CD4-positive, alpha-beta T cell treated with Interleukin-4 for 1 hour (primary cell): ENCODE measurements around the gene BTLA.
"Not testable (repeated sequence)": the region's sequence is repeated elsewhere in the genome, so short reads cannot be mapped to it uniquely, and the experiment has no call there.

Experiments used
- DNase-seq, 2 donors: peaks; one replicate each; pipeline ENCODE4 v3.0.0-alpha.2; 2020 to 2022

The BTLA gene

GRCh38 chr3:112437146-112438022, 61.9 kb downstream of the BTLA start:
- DNase-seq, result peak in 1 of 2 donors; percentile 62

- no peak for DNase-seq
These were observed 69.3 kb downstream of the BTLA start for GRCh38 chr3:112429960-112430359.

GRCh38 chr3:112427123-112427522, 72.1 kb downstream of the BTLA start:
- no peak for DNase-seq

GRCh38 chr3:112425858-112426750, 73.2 kb downstream of the BTLA start:
- DNase-seq, result no peak

- DNase-seq, result no peak
These were observed 73.9 kb downstream of the BTLA start for GRCh38 chr3:112425382-112425781.

- DNase-seq, result no peak
These were observed 74.9 kb downstream of the BTLA start for GRCh38 chr3:112424394-112424793.

- DNase-seq, result not testable (repeated sequence)
These were observed 76.4 kb downstream of the BTLA start for GRCh38 chr3:112422921-112423320.

GRCh38 chr3:112418526-112418925, 80.7 kb downstream of the BTLA start:
- DNase-seq, result not testable (repeated sequence)

GRCh38 chr3:112417696-112418318, 81.5 kb downstream of the BTLA start:
- DNase-seq, result no peak

- DNase-seq, result no peak
These were observed 82.7 kb downstream of the BTLA start for GRCh38 chr3:112416391-112417212.

GRCh38 chr3:112415390-112415789, 83.9 kb downstream of the BTLA start:
- no peak for DNase-seq
